Measurements from ENCODE around the gene TTC23.
"Not testable (repeated sequence)": the region's sequence is repeated elsewhere in the genome, so short reads cannot be mapped to it uniquely, and the experiment has no call there.

TTC23 gene

GRCh38 chr15:99120050-99120777 is 129.2 kb downstream of the TTC23 start:
- no peak for DNase-seq (ENCODE audit: low spot score)

- DNase-seq (ENCODE audit: low spot score), result no peak
Measured at GRCh38 chr15:99118801-99119546, 130.4 kb downstream of the TTC23 start.

- no peak for DNase-seq (ENCODE audit: low spot score)
Measured at GRCh38 chr15:99118258-99118632, 131.1 kb downstream of the TTC23 start.

GRCh38 chr15:99117563-99118257 is 131.7 kb downstream of the TTC23 start:
- no peak for DNase-seq (ENCODE audit: low spot score)

GRCh38 chr15:99117111-99117510 is 132.3 kb downstream of the TTC23 start:
- DNase-seq (ENCODE audit: low spot score), result no peak

GRCh38 chr15:99115300-99116215 is 133.8 kb downstream of the TTC23 start:
- no peak for DNase-seq (ENCODE audit: low spot score)

GRCh38 chr15:99114511-99115299 is 134.7 kb downstream of the TTC23 start:
- DNase-seq (ENCODE audit: low spot score), result no peak

- no peak for DNase-seq (ENCODE audit: low spot score)
Measured at GRCh38 chr15:99113547-99114271, 135.7 kb downstream of the TTC23 start.

- not testable (repeated sequence) for DNase-seq (ENCODE audit: low spot score)
Measured at GRCh38 chr15:99111641-99112040, 137.7 kb downstream of the TTC23 start.

GRCh38 chr15:99110581-99111320 is 138.6 kb downstream of the TTC23 start:
- DNase-seq (ENCODE audit: low spot score), result no peak

- no peak for DNase-seq (ENCODE audit: low spot score)
Measured at GRCh38 chr15:99110093-99110492, 139.3 kb downstream of the TTC23 start.

GRCh38 chr15:99109555-99110021 is 139.8 kb downstream of the TTC23 start:
- no peak for DNase-seq (ENCODE audit: low spot score)

GRCh38 chr15:99108993-99109392 is 140.4 kb downstream of the TTC23 start:
- no peak for DNase-seq (ENCODE audit: low spot score)

- no peak for DNase-seq (ENCODE audit: low spot score)
Measured at GRCh38 chr15:99106417-99107220, 142.8 kb downstream of the TTC23 start.

GRCh38 chr15:99105514-99106341 is 143.7 kb downstream of the TTC23 start:
- peak; percentile 53 for DNase-seq (ENCODE audit: low spot score)

- peak; percentile 83 for DNase-seq (ENCODE audit: low spot score)
Measured at GRCh38 chr15:99104788-99105513, 144.4 kb downstream of the TTC23 start, which contains the start of gene SYNM. TSS of gene SYNM (plus strand) at chr15:99105080. CDS start at chr15:99105200, 120 bp downstream.

- DNase-seq (ENCODE audit: low spot score), result no peak
Measured at GRCh38 chr15:99103279-99103678, 146.1 kb downstream of the TTC23 start.

Data from Ammon's horn (tissue), 1 donor.